ENCODE data around the gene LANCL2.

DNA sequence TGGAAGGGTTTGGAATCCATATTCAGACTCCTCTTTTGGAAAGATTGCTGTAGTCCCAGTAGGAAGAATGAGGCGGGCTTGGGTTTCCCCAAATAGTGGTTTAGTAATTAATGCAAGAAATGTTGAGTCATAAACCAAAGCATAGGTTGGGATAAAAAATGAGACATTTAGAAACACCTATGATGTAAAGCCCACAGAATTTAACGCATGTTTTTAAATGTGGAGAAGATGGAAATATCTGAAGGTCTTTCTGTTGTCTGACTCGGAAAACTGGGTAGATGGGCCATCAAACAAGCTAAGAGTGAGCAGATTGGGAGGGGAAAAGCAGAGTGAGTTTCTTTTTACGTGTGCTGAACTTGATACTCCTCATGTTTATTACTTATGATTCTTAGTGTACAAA, 62.2 kb downstream of the LANCL2 start:
- no peak for TF ChIP-seq ZBTB1 (CRISPR knock-in tag; IDR thresholded peaks at IDR 0.05; ENCODE audit: borderline replicate concordance, low read depth)
- TF ChIP-seq, protein P1, sequence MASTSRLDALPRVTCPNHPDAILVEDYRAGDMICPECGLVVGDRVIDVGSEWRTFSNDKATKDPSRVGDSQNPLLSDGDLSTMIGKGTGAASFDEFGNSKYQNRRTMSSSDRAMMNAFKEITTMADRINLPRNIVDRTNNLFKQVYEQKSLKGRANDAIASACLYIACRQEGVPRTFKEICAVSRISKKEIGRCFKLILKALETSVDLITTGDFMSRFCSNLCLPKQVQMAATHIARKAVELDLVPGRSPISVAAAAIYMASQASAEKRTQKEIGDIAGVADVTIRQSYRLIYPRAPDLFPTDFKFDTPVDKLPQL (IDR thresholded peaks at IDR 0.05; ENCODE audit: extremely low read depth, insufficient read length): no peak
- no peak for TF ChIP-seq RFX5 (IDR thresholded peaks at IDR 0.05; ENCODE audit: low read depth, low read length)
- TF ChIP-seq, protein P2, sequence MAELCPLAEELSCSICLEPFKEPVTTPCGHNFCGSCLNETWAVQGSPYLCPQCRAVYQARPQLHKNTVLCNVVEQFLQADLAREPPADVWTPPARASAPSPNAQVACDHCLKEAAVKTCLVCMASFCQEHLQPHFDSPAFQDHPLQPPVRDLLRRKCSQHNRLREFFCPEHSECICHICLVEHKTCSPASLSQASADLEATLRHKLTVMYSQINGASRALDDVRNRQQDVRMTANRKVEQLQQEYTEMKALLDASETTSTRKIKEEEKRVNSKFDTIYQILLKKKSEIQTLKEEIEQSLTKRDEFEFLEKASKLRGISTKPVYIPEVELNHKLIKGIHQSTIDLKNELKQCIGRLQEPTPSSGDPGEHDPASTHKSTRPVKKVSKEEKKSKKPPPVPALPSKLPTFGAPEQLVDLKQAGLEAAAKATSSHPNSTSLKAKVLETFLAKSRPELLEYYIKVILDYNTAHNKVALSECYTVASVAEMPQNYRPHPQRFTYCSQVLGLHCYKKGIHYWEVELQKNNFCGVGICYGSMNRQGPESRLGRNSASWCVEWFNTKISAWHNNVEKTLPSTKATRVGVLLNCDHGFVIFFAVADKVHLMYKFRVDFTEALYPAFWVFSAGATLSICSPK (IDR thresholded peaks at IDR 0.05; ENCODE audit: borderline replicate concordance): no peak
- TF ChIP-seq, protein P3, sequence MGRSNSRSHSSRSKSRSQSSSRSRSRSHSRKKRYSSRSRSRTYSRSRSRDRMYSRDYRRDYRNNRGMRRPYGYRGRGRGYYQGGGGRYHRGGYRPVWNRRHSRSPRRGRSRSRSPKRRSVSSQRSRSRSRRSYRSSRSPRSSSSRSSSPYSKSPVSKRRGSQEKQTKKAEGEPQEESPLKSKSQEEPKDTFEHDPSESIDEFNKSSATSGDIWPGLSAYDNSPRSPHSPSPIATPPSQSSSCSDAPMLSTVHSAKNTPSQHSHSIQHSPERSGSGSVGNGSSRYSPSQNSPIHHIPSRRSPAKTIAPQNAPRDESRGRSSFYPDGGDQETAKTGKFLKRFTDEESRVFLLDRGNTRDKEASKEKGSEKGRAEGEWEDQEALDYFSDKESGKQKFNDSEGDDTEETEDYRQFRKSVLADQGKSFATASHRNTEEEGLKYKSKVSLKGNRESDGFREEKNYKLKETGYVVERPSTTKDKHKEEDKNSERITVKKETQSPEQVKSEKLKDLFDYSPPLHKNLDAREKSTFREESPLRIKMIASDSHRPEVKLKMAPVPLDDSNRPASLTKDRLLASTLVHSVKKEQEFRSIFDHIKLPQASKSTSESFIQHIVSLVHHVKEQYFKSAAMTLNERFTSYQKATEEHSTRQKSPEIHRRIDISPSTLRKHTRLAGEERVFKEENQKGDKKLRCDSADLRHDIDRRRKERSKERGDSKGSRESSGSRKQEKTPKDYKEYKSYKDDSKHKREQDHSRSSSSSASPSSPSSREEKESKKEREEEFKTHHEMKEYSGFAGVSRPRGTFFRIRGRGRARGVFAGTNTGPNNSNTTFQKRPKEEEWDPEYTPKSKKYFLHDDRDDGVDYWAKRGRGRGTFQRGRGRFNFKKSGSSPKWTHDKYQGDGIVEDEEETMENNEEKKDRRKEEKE (IDR thresholded peaks at IDR 0.05; ENCODE audit: borderline replicate concordance in 1 of 2, control insufficient read depth in 1 of 2, low read depth in 2 of 2, low read length in 1 of 2): no peak
